ENCODE measurements around the gene UST. TPM values are rescaled to one million over a fixed set of nuclear protein-coding genes. Genes with fewer than 3 reads are reported as not detected.
"Not testable (repeated sequence)": the region's sequence is repeated elsewhere in the genome, so short reads cannot be mapped to it uniquely, and the experiment has no call there.

UST gene
- total RNA-seq, 3 donors from 2014 or later: 1.3 to 2.2 (median 1.6) TPM

GRCh38 chr6:149037051-149037671, 290.3 kb downstream of the UST start:
- no peaks in the 10 kb centered on the region for H3K9me3 Mint-ChIP-seq
- H3K36me3 Mint-ChIP-seq (ENCODE audit: insufficient read depth): peaks cover 2% of the 10 kb centered on the region
- ATAC-seq (no peak), DNase-seq (no peak)
- H3K27me3 Mint-ChIP-seq (ENCODE audit: low read depth): no peaks in the 10 kb centered on the region
- H3K4me3 Mint-ChIP-seq: no peak overlapping the region
- peaks cover 43% of the 10 kb centered on the region for H3K4me1 Mint-ChIP-seq (ENCODE audit: low read depth)

- H3K4me3 Mint-ChIP-seq; H3K36me3 Mint-ChIP-seq (ENCODE audit: insufficient read depth); H3K9me3 Mint-ChIP-seq; H3K27me3 Mint-ChIP-seq (ENCODE audit: low read depth); DNase-seq: not testable (repeated sequence)
- peaks cover 24% of the 10 kb centered on the region for H3K4me1 Mint-ChIP-seq (ENCODE audit: low read depth)
- peak; percentile 85 to 90 for ATAC-seq
Observed at GRCh38 chr6:149039025-149039424, 292.2 kb downstream of the UST start.

GRCh38 chr6:149041953-149042352, 295.1 kb downstream of the UST start:
- no peaks in the 10 kb centered on the region for H3K9me3 Mint-ChIP-seq
- H3K4me3 Mint-ChIP-seq: no peak overlapping the region
- H3K27me3 Mint-ChIP-seq (ENCODE audit: low read depth): no peaks in the 10 kb centered on the region
- H3K4me1 Mint-ChIP-seq (ENCODE audit: low read depth): peaks cover 36% of the 10 kb centered on the region
- ATAC-seq (no peak), DNase-seq (no peak)
- no peaks in the 10 kb centered on the region for H3K36me3 Mint-ChIP-seq (ENCODE audit: insufficient read depth)

GRCh38 chr6:149043476-149044130, 296.8 kb downstream of the UST start:
- no peak overlapping the region for H3K4me3 Mint-ChIP-seq
- ATAC-seq (no peak), DNase-seq (no peak)
- no peaks in the 10 kb centered on the region for H3K27me3 Mint-ChIP-seq (ENCODE audit: low read depth)
- H3K36me3 Mint-ChIP-seq (ENCODE audit: insufficient read depth): no peaks in the 10 kb centered on the region
- H3K9me3 Mint-ChIP-seq: no peaks in the 10 kb centered on the region
- peaks cover 41% of the 10 kb centered on the region for H3K4me1 Mint-ChIP-seq (ENCODE audit: low read depth)

- H3K27me3 Mint-ChIP-seq (ENCODE audit: low read depth): no peaks in the 10 kb centered on the region
- DNase-seq (no peak), ATAC-seq (no peak)
- no peaks in the 10 kb centered on the region for H3K36me3 Mint-ChIP-seq (ENCODE audit: insufficient read depth)
- H3K4me3 Mint-ChIP-seq: no peak overlapping the region
- H3K4me1 Mint-ChIP-seq (ENCODE audit: low read depth): peaks cover 42% of the 10 kb centered on the region
- H3K9me3 Mint-ChIP-seq: no peaks in the 10 kb centered on the region
Observed at GRCh38 chr6:149044528-149044927, 297.7 kb downstream of the UST start.

GRCh38 chr6:149045404-149045803, 298.6 kb downstream of the UST start:
- no peak for DNase-seq
- H3K4me3 Mint-ChIP-seq: no peak overlapping the region
- ATAC-seq: peak; percentile 80 to 82
- H3K4me1 Mint-ChIP-seq (ENCODE audit: low read depth): peaks cover 42% of the 10 kb centered on the region
- no peaks in the 10 kb centered on the region for H3K27me3 Mint-ChIP-seq (ENCODE audit: low read depth)
- H3K9me3 Mint-ChIP-seq: no peaks in the 10 kb centered on the region
- no peaks in the 10 kb centered on the region for H3K36me3 Mint-ChIP-seq (ENCODE audit: insufficient read depth)

GRCh38 chr6:149046164-149046821, 299.5 kb downstream of the UST start:
- no peaks in the 10 kb centered on the region for H3K36me3 Mint-ChIP-seq (ENCODE audit: insufficient read depth)
- no peaks in the 10 kb centered on the region for H3K27me3 Mint-ChIP-seq (ENCODE audit: low read depth)
- ATAC-seq (no peak), DNase-seq (no peak)
- no peak overlapping the region for H3K4me3 Mint-ChIP-seq
- peaks cover 42% of the 10 kb centered on the region for H3K4me1 Mint-ChIP-seq (ENCODE audit: low read depth)
- H3K9me3 Mint-ChIP-seq: no peaks in the 10 kb centered on the region

- Mint-ChIP-seq H3K27me3 (ENCODE audit: low read depth) (no peaks in the 10 kb centered on the region), H3K9me3 (no peaks in the 10 kb centered on the region), H3K4me1 (ENCODE audit: low read depth) (peaks cover 44% of the 10 kb centered on the region), H3K4me3 (no peak overlapping the region), H3K36me3 (ENCODE audit: insufficient read depth) (no peaks in the 10 kb centered on the region)
- ATAC-seq (no peak), DNase-seq (no peak)
Observed at GRCh38 chr6:149046822-149047246, 300.0 kb downstream of the UST start.

- H3K36me3 Mint-ChIP-seq (ENCODE audit: insufficient read depth): no peaks in the 10 kb centered on the region
- H3K27me3 Mint-ChIP-seq (ENCODE audit: low read depth): no peaks in the 10 kb centered on the region
- no peak for DNase-seq
- no peak overlapping the region for H3K4me3 Mint-ChIP-seq
- no peak for ATAC-seq
- peaks cover 54% of the 10 kb centered on the region for H3K4me1 Mint-ChIP-seq (ENCODE audit: low read depth)
- H3K9me3 Mint-ChIP-seq: no peaks in the 10 kb centered on the region
Observed at GRCh38 chr6:149049230-149049629, 302.4 kb downstream of the UST start.

- ATAC-seq: no peak
Observed at GRCh38 chr6:149050160-149050559, 303.3 kb downstream of the UST start.

GRCh38 chr6:149052350-149053106, 305.7 kb downstream of the UST start:
- Mint-ChIP-seq H3K4me3 (no peak overlapping the region), H3K36me3 (ENCODE audit: insufficient read depth) (no peaks in the 10 kb centered on the region), H3K9me3 (no peaks in the 10 kb centered on the region), H3K27me3 (ENCODE audit: low read depth) (no peaks in the 10 kb centered on the region), H3K4me1 (ENCODE audit: low read depth) (peaks cover 35% of the 10 kb centered on the region)
- DNase-seq (no peak), ATAC-seq (no peak)

More at GRCh38 chr6:149050160-149050559, 303.3 kb downstream of the UST start:
- Mint-ChIP-seq H3K36me3 (ENCODE audit: insufficient read depth) (no peaks in the 10 kb centered on the region), H3K4me1 (ENCODE audit: low read depth) (peaks cover 53% of the 10 kb centered on the region), H3K27me3 (ENCODE audit: low read depth) (no peaks in the 10 kb centered on the region), H3K9me3 (no peaks in the 10 kb centered on the region), H3K4me3 (no peak overlapping the region)
- DNase-seq: no peak

- ATAC-seq (no peak), DNase-seq (no peak)
- Mint-ChIP-seq H3K27me3 (ENCODE audit: low read depth) (no peaks in the 10 kb centered on the region), H3K4me3 (no peak overlapping the region), H3K4me1 (ENCODE audit: low read depth) (peaks cover 30% of the 10 kb centered on the region), H3K36me3 (ENCODE audit: insufficient read depth) (no peaks in the 10 kb centered on the region), H3K9me3 (no peaks in the 10 kb centered on the region)
Observed at GRCh38 chr6:149053848-149054558, 307.2 kb downstream of the UST start.

GRCh38 chr6:149054559-149055194, 307.8 kb downstream of the UST start:
- Mint-ChIP-seq H3K4me1 (ENCODE audit: low read depth) (peaks cover 31% of the 10 kb centered on the region), H3K27me3 (ENCODE audit: low read depth) (no peaks in the 10 kb centered on the region), H3K36me3 (ENCODE audit: insufficient read depth) (no peaks in the 10 kb centered on the region), H3K9me3 (no peaks in the 10 kb centered on the region), H3K4me3 (no peak overlapping the region)
- ATAC-seq (no peak), DNase-seq (no peak)
